Epidermal melanocyte (primary cell): Measurements from ENCODE around the gene CKS1B.

ENCODE experiments used
- DNase-seq: peaks from one replicate; pipeline ENCODE4 v3.0.0; 2011; ENCODE audit warnings: low spot score; ENCODE audit not compliant: insufficient read length

CKS1B gene

GRCh38 chr1:154945962-154946850 lies 28.3 kb upstream of the CKS1B start:
- no peak for DNase-seq

GRCh38 chr1:154948079-154948478 lies 26.4 kb upstream of the CKS1B start:
- DNase-seq = no peak

DNA sequence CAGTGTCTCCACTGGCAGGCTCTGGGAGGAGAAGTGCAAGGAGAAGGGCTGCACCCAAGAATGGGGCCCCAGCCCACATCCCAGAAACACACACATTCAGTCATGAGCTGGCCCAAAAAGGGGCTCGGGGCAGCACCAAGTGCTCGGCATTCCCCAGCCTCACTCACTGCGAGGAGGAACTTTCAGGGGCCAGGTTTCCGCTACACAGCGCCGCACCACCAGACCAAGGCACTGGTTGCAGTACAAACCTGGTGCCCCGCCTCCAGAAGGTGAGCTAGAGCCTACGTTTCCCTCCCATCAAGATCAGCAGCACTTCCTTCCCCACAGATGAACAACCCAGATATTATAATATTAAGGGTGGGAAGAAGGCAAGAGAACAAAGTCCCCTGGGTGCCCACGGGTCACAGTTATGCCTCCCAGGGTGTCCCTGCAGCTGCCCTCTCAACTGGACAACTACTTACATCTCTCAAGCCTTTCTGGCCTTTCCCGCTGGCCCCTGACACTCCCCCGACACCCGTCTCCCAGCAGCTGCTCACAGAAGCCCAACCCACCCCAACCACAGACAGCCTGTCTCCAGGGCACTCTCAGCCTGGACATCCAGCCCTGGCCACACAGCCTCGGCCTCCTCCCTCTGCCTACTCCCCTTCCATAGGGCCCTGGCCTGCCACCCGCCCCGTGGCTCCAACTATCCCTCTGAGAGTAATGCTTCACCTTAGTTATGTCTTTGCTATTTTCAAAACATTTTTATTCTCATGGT lies 22.4 kb upstream of the CKS1B start:
- DNase-seq = no peak

GRCh38 chr1:154952664-154953063 lies 21.8 kb upstream of the CKS1B start:
- no peak for DNase-seq

DNA sequence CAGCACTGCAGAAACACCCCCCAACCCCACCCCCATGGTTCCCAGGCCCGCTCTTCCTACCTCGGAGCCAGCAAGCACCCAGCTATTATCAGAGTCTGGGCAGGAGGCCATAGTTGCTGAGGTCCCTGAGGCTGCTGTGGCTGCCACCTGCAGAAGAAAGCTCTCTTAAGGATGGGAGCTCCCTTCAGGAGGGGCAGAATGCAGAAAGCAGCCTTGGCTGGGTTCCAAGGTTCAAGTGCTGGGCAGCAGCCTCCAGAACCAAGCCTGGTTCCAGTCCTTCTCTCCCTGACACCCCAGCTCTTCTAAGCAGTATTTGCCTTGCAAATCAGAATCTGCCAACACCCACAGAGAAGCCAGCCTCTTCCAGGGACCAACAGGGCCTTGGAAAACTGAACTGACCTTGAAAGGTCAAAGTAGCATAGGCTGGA lies 20.9 kb upstream of the CKS1B start:
- no peak for DNase-seq

DNA sequence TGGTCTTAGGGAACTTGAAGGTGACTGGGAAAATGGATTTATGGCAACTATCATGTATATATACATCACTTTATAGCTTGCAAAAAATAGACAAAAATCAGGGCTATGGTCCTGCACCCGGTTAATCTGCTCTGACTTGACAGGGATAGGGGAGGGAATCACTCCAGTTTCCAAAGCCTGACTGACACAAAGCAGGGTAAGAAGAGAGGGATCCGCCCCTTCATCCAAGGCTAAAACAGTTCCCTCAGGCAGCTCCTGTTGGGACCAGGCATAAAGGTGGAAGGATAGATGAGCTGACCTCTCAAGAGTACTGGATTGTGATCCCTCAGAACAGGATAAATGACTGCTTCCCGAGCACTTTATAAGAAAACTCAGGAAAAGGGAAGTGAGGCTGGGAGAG lies 19.9 kb upstream of the CKS1B start:
- no peak for DNase-seq

- no peak for DNase-seq
These were observed 19.3 kb upstream of the CKS1B start for GRCh38 chr1:154955039-154955717.

- DNase-seq = peak; percentile 99
These were observed 18.6 kb upstream of the CKS1B start, which contains the start of gene PBXIP1 for GRCh38 chr1:154955718-154956543. Gene PBXIP1 (minus strand): TSS chr1:154956099. CDS start chr1:154953721, 2,378 bp downstream.

GRCh38 chr1:154956544-154956941 lies 17.9 kb upstream of the CKS1B start:
- DNase-seq = no peak

DNA sequence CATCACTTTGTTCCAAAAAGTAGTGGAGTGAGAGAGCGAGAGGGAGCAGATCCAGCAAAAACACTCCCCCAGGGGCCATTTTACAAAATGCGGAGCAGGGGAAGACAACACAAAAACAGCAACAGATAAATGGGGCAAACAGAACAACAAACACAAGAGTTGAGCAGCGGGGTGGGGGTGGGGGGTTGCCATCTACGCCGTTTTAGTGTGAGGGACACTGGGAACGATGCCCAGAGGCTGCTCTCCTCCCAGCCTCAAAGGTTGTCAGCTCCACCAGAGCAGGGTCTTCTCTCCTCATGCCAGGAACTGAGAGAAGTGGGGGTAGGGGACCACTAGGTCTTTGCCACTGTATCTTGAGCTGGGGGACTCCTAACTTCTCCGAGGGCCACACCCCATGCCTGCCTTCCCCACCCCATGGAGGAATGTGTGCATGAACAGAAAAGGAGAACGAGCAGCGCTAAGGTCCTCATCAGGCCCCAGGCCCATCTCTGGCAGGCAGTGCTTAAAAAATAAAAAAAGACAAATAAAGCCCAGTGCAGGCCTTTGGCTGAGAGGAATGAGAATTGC lies 17.3 kb upstream of the CKS1B start:
- DNase-seq = no peak

DNA sequence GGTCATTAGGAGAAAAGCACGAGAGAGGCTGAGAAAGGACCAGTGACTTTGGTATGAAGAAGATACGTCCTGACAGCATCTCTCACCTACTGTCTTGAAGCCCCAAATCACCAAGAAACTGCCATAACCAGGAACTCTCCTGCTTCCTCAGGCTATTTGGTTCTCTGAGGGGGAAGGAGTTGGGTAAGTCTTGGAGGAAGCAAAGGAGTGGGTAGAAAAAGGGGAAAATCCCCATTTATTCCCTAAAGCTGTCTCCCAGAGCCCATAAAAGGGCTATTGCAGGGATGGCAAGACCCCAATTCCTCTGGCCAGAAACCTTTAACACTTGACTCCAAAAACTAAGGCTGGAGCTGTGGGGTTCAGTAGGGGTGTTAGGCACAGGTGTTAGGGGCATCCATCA lies 16.4 kb upstream of the CKS1B start:
- no peak for DNase-seq

- no peak for DNase-seq
These were observed 15.6 kb upstream of the CKS1B start for GRCh38 chr1:154958681-154959425.

DNA sequence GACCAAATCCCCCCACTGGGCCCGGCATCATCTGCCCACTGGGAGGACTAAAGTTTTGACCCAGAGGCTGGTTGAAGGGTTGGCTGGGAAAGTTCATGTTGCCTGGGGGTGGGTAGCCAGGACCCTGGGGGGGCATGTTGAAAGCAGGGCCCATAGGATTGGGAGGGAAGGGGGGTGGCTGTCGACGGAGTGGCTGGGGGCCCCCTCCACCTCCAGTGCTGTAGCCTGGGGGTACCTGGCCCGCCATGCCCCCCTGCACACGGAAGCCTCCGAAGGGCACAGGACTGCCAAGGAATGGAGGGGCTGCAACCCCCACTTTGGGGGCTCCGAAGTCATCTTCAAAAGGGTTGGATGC lies 15.1 kb upstream of the CKS1B start:
- DNase-seq = no peak

DNA sequence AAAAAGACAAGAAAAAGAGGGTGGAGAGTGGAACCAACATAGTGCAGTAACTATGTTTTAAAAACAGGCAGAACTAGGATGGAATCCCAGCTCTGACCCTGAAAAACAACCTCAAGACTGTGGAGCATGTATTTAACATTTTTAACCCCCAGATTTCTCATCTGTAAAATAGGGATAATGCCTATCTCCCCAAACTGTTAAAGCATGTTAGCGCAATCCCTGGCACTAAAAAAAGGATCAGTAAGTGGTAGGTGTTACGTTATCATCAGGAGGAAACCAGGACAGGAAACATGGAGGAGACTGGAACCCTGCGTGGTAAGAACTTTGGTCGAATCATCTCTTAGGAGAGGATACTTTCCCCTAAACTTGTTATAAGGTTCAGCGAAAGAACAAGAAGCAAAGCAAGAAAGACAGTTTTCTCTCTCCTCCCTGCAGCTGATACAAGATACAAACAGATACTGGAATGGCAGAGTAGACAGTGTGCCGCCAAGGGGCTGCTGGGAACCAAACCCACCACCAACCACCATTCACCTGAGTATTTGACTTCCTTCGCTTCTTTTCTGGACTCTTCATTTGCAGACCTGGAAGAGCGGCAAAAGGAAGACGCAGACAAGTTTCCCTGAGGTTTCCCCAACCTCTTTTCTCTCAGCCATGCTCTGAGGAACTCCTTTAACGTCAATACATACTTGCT lies 13.9 kb upstream of the CKS1B start:
- no peak for DNase-seq

GRCh38 chr1:154961207-154962155 lies 13.0 kb upstream of the CKS1B start, which contains the start of gene PYGO2:
Gene PYGO2 (minus strand): TSS chr1:154961782. CDS start chr1:154961576, 206 bp downstream.
- DNase-seq = peak; percentile 78

- DNase-seq = no peak
These were observed 12.2 kb upstream of the CKS1B start for GRCh38 chr1:154962156-154962749.

DNA sequence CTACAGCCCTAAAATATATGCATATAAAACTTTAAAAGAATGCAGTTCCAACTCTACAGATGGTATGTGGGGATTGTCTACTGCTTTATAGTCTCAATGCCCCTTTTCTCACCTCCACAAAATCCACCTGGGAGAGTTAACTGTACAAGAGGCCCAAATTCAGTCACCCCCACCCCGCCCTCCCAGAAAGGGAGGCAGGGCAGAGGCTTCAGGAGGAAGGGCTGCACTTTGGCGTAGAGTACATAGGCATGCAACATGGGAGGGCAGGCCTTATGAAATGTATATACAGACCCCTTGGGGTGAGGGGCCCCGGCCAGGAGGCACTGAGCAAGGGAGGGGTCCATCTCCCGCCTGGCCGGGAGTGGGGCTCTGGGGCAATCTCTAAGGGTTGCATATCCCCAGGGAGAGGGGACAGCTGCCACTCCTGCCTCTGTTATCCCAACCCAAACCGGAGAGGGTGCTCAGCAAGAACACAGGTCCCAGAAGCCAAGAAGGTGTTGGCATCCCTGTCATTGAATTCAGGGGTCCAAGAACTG lies 11.6 kb upstream of the CKS1B start:
- no peak for DNase-seq

DNA sequence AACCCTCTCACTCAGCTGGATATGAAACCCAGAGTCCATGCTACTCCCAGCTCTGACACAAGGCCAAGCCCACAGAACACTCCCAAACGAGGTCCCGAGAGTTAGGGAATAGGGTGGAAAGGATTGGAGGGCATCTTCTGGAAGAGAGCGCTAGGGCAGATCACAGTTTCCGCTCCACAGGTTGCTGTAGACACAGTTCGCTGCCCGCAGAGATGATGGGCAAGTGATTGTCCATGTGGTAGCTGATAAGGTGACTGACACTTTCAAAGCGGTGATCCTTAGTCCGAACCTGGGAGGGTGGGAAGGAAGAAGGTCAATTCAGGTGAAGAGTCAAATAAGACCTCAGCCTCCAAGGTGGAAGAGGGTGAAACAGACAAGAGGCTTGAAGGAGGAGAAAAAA lies 10.8 kb upstream of the CKS1B start:
- DNase-seq = no peak
